PC-9 (cell line): ENCODE results near the gene C1orf226. TPM values are rescaled to one million over a fixed set of nuclear protein-coding genes. Genes with fewer than 3 reads are reported as not detected.
A peak's percentile ranks its signal among the peaks of the same experiment; 100 is the strongest.

Source experiments
- BruUV-seq: library from RNA; stranded (reverse); fragments of 400-500 nt; replicated peaks from 2 replicates; lab custom pipeline; 2021; lab: Mats Ljungman, UMichigan
- CTCF ChIA-PET: fragments of 300-600 bp; sonication (Branson Sonifier 250); formaldehyde crosslinking; loops from one replicate; lab custom pipeline; 2022; ENCODE audit warnings: antibody characterized with exemption; lab: Charles Lee
- POLR2A ChIA-PET: fragments of 300-600 bp; sonication (Branson Sonifier 250); formaldehyde crosslinking; loops from one replicate; lab custom pipeline; 2022; ENCODE audit warnings: antibody characterized with exemption; ENCODE audit not compliant: unreplicated experiment; lab: Charles Lee
- DNase-seq, 2 experiments: peaks; one replicate each; pipeline versions ENCODE4 v3.0.0 to v3.0.0-alpha.2; 2015 to 2022; ENCODE audit warnings: mixed read lengths in 1 of 2
- H2AFZ ChIP-seq: fragments of 200-600 bp; sonication (generic); 2 replicates; pipeline ENCODE4 v1.8.1; 2017; ENCODE audit warnings: antibody characterized with exemption
- H3F3A ChIP-seq: fragments of 200-600 bp; sonication (generic); 2 replicates; pipeline ENCODE4 v1.8.1; 2017; ENCODE audit warnings: antibody characterized with exemption, mild to moderate bottlenecking, low read depth; ENCODE audit not compliant: insufficient read depth
- H3K27ac ChIP-seq: fragments of 200-600 bp; sonication (generic); 2 replicates; pipeline ENCODE4 v1.6.1; 2016; ENCODE audit warnings: mixed run types
- H3K27me3 ChIP-seq: fragments of 200-600 bp; sonication (generic); 2 replicates; pipeline ENCODE4 v1.6.1; 2016; ENCODE audit warnings: low read depth, mixed run types; ENCODE audit not compliant: insufficient read depth
- H3K36me3 ChIP-seq: fragments of 200-600 bp; sonication (generic); 2 replicates; pipeline ENCODE4 v1.6.1; 2016; ENCODE audit warnings: low read depth, mixed run types
- H3K4me1 ChIP-seq: fragments of 200-600 bp; sonication (generic); replicated peaks from 2 replicates; pipeline ENCODE4 v1.6.1; 2016; ENCODE audit warnings: mixed run types; ENCODE audit not compliant: insufficient read depth
- H3K4me2 ChIP-seq: fragments of 200-600 bp; sonication (generic); 2 replicates; pipeline ENCODE4 v1.6.1; 2017; ENCODE audit warnings: mixed run types
- H3K4me3 ChIP-seq: fragments of 200-600 bp; sonication (generic); 2 replicates; pipeline ENCODE4 v1.6.1; 2016; ENCODE audit warnings: mixed run types
- H3K79me2 ChIP-seq: fragments of 200-600 bp; sonication (generic); 2 replicates; pipeline ENCODE4 v1.6.1; 2017; ENCODE audit warnings: low read depth, mixed run types
- H3K9me2 ChIP-seq: fragments of 200-600 bp; sonication (generic); 2 replicates; pipeline ENCODE4 v1.8.1; 2017; ENCODE audit warnings: mild to moderate bottlenecking; ENCODE audit not compliant: insufficient read depth
- H3K9me3 ChIP-seq: fragments of 200-600 bp; sonication (generic); 2 replicates; pipeline ENCODE4 v1.8.1; 2016; ENCODE audit warnings: low read depth; ENCODE audit not compliant: insufficient read depth
- H4K20me1 ChIP-seq: fragments of 200-600 bp; sonication (generic); 2 replicates; pipeline ENCODE4 v1.8.1; 2017; ENCODE audit not compliant: insufficient read depth
- CTCF ChIP-seq: fragments of 200-600 bp; sonication (generic); conservative IDR thresholded peaks from 2 replicates; pipeline ENCODE4 v1.6.1; 2017; ENCODE audit warnings: mixed run types, antibody characterized with exemption, mild to moderate bottlenecking, moderate library complexity
- EZH2 ChIP-seq: fragments of 200-600 bp; sonication (generic); IDR thresholded peaks from 2 replicates; pipeline ENCODE4 v1.8.0; 2017; ENCODE audit warnings: antibody characterized with exemption, low read depth
- intact Hi-C: fragments of 100-400 bp; cut with micrococcal nuclease; formaldehyde crosslinking; loops from one replicate; pipeline ENCODE4 v1.10.0; 2022; ENCODE audit not compliant: unreplicated experiment
- total RNA-seq: library from RNA; stranded (reverse); gene quantifications from 2 replicates; pipeline ENCODE4 v1.2.3, GENCODE V29; 2021

C1orf226 gene
- total RNA-seq, 1 experiment from 2014 or later: 10.5 TPM

DNA sequence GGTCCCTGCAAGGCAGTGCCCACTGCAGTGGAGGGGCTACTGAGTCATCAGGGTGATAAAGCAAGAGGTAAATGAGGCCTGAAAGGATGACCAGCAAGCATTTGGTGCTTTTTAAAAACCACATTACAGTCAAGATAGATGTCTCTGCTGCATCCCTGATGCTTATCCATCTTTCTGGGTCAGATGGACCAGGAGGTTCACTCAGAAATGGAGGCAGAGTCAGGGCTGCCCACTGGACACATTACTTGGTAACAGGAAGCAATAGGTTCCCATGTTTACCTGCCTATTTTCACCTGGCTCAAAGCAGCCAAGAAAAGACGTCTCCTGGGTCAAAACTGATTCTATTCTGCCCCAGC, 8.5 kb upstream of the C1orf226 start:
- Histone ChIP-seq H3K27me3 (no peaks in the 10 kb centered on the region), H3K4me1 (peaks cover 28% of the 10 kb centered on the region), H2AFZ (no peak overlapping the region), H3K27ac (peak overlapping the region; percentile 20; the same call in 1 of the 2 replicates), H4K20me1 (peaks cover 11% of the 10 kb centered on the region; the same call in 1 of the 2 replicates), H3K4me3 (no peak overlapping the region), H3K36me3 (peaks cover 4% of the 10 kb centered on the region; the same call in 1 of the 2 replicates), H3K79me2 (no peaks in the 10 kb centered on the region), H3K4me2 (peak overlapping the region; percentile 26; the same call in 1 of the 2 replicates), H3K9me3 (no peaks in the 10 kb centered on the region), H3F3A (peaks cover 12% of the 10 kb centered on the region; the same call in 1 of the 2 replicates), H3K9me2 (no peaks in the 10 kb centered on the region)
- CTCF ChIA-PET: no interaction called here
- no peak for DNase-seq
- TF ChIP-seq CTCF (no peak), EZH2 (no peak)
- POLR2A ChIA-PET: interaction anchor here (0.6 kb wide), 1 partner anchor 47 kb away, joined by 3 read pairs; no protein-coding TSS in a partner anchor
- BruUV-seq: no TSS peak
- intact Hi-C loops: loop anchor here (5.0 kb wide), 1 partner anchor 236 kb away; no protein-coding TSS in a partner anchor

DNA sequence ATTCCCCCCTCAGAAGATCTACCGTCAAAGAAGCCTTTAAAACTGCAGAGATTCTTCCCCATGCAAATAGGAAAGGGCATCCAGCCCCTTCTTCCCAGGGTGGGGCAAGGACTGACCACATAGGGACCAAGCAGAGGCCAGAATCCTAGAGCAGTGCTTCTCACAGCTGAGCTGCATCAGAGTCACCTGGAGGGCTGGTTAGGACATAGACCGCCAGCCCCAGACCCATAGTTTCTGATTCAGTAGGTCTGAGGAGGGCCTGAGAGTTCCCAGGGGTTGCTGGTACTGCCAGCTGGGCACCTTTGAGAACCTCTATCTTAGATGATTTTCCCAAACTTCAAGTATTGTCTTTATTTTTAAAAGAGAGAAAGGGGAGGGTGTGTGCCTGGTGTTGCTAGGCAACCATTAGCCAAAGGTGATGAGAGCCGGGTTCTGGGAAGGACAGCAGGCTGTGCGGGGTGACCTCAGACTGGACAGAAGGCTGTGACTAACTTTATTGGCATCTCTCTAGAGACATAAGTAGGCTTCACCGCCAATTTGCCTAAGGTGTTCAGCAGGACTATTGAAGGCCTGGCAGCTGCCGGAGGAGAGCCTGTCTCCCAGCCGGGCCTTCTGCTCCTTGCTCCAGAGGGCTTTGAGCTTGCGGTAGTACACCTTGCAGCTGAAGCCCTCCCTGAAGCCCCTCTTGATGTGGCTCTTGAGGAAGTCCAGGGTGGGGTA, 7.8 kb upstream of the C1orf226 start:
- DNase-seq: peak; percentile 87 to 94
- H3K79me2 ChIP-seq: no peaks in the 10 kb centered on the region
- ChIA-PET POLR2A (interaction anchor here (0.6 kb wide), 1 partner anchor 614 kb away, joined by 3 read pairs; no protein-coding TSS in a partner anchor), CTCF (no interaction called here)
- H3K4me1 ChIP-seq: peaks cover 28% of the 10 kb centered on the region
- H3K9me2 ChIP-seq: no peaks in the 10 kb centered on the region
- peaks cover 4% of the 10 kb centered on the region; the same call in 1 of the 2 replicates for H3K36me3 ChIP-seq
- H3K9me3 ChIP-seq: no peaks in the 10 kb centered on the region
- peaks cover 12% of the 10 kb centered on the region; the same call in 1 of the 2 replicates for H3F3A ChIP-seq
- H3K27ac ChIP-seq: peak overlapping the region; percentile 20; the same call in 1 of the 2 replicates
- peak overlapping the region; percentile 32; the same call in 1 of the 2 replicates for H3K4me2 ChIP-seq
- no TSS peak for BruUV-seq
- intact Hi-C loops: loop anchor here (5.0 kb wide), 1 partner anchor 236 kb away; no protein-coding TSS in a partner anchor
- no peaks in the 10 kb centered on the region for H3K27me3 ChIP-seq
- H2AFZ ChIP-seq: no peak overlapping the region
- TF ChIP-seq CTCF: no peak
- H4K20me1 ChIP-seq: peaks cover 11% of the 10 kb centered on the region; the same call in 1 of the 2 replicates
- no peak overlapping the region for H3K4me3 ChIP-seq

- H3K27ac ChIP-seq: no peak overlapping the region
- TF ChIP-seq CTCF (no peak), EZH2 (no peak)
- intact Hi-C loops: loop anchor here (5.0 kb wide), 1 partner anchor 237 kb away; no protein-coding TSS in a partner anchor
- peaks cover 11% of the 10 kb centered on the region; the same call in 1 of the 2 replicates for H4K20me1 ChIP-seq
- no peaks in the 10 kb centered on the region for H3K9me2 ChIP-seq
- TSS peak; percentile 63 for BruUV-seq
- H2AFZ ChIP-seq: no peak overlapping the region
- no peaks in the 10 kb centered on the region for H3K79me2 ChIP-seq
- H3K4me3 ChIP-seq: no peak overlapping the region
- H3K9me3 ChIP-seq: no peaks in the 10 kb centered on the region
- CTCF ChIA-PET: no interaction called here
- peaks cover 28% of the 10 kb centered on the region for H3K4me1 ChIP-seq
- peaks cover 4% of the 10 kb centered on the region; the same call in 1 of the 2 replicates for H3K36me3 ChIP-seq
- no peaks in the 10 kb centered on the region for H3K27me3 ChIP-seq
- no peak for DNase-seq
- POLR2A ChIA-PET: interaction anchor here (0.6 kb wide), 1 partner anchor 614 kb away, joined by 3 read pairs; no protein-coding TSS in a partner anchor
- peak overlapping the region; percentile 32; the same call in 1 of the 2 replicates for H3K4me2 ChIP-seq
- H3F3A ChIP-seq: peaks cover 12% of the 10 kb centered on the region
These were observed 7.1 kb upstream of the C1orf226 start for GRCh38 chr1:162374406-162374805.
